Fibroblast of the aortic adventitia (primary cell): ENCODE data around the gene SRP72. TPM values are rescaled to one million over a fixed set of nuclear protein-coding genes. Genes with fewer than 3 reads are reported as not detected.
"Not testable (repeated sequence)": the region's sequence is repeated elsewhere in the genome, so short reads cannot be mapped to it uniquely, and the experiment has no call there.

Experiments used
- DNase-seq: peaks from one replicate; pipeline ENCODE4 v3.0.0-alpha.2; 2010; ENCODE audit warnings: low read depth
- H3K4me3 ChIP-seq: 2 replicates; pipeline ENCODE4 v1.5.1; 2011; ENCODE audit warnings: low read depth, mild to moderate bottlenecking, control low read depth, low read length, moderate library complexity
- CTCF ChIP-seq: IDR thresholded peaks from 2 replicates; pipeline ENCODE4 v1.5.1; 2011; ENCODE audit warnings: mild to moderate bottlenecking, low read length, control low read depth, inconsistent platforms; ENCODE audit not compliant: insufficient read depth
- total RNA-seq: library from RNA; depleted of rRNA; stranded (reverse); fragments of >200 nt; gene quantifications from 2 replicates; pipeline ENCODE4 v1.2.3, GENCODE V29; 2012; ENCODE audit warnings: low replicate concordance

The SRP72 gene
- total RNA-seq, 1 donor = 119 TPM

DNA sequence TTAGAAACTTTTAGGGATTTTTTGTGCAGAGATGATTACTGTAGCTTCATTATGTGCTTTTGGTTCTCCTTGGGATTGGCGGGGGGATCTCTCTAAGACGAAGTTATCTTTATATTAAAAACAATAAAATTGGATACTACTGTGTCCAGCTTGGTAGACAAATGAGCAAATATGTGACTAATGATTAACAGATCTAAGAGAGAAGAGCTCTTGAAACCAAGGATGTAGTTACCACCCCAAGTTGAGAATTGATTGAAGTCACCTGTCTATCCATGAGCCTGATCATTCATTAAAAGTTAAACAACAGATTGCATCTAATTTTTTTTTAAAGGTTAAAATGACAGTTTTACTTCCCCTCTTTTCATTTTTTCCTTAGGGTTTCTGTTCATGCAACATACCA lies 22.7 kb upstream of the SRP72 start:
- no peak for TF ChIP-seq CTCF
- H3K4me3 ChIP-seq = no peak overlapping the region
- DNase-seq = no peak

DNA sequence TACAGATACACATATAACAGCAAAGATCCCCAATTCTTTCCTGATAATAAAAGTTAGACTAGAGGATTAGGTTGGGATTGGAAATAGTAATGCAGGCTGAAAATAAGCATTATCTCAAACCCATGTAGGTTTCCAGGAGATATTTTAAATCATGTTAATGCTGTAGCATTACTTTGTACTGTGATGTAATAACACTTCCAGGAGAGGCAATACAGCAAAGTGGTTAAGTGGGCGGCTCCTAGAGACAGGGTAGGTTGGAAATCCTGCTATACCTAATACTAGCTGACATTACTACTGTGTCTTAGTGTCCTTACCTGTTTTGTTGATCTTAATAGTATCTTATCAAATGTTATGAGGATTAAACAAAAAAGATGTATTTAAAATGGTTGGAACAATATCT lies 21.7 kb upstream of the SRP72 start:
- H3K4me3 ChIP-seq = no peak overlapping the region
- no peak for DNase-seq
- TF ChIP-seq CTCF = no peak

DNA sequence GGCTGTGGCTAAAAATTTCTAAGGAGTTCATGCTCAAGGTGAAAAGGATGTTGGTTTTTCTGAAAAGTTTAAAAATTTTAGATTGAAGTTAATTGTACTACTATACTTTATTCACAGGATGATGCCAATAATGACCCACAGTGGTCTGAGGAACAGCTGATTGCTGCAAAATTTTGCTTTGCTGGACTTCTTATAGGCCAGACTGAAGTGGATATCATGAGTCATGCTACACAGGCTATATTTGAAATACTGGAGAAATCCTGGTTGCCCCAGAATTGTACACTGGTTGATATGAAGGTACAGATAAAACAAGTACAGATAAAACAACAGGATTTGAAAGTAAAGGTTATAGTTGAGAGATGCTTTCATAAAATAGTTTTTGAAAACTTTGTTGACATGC lies 19.1 kb upstream of the SRP72 start:
- DNase-seq = peak; percentile 18
- no peak for TF ChIP-seq CTCF
- no peak overlapping the region for H3K4me3 ChIP-seq

DNA sequence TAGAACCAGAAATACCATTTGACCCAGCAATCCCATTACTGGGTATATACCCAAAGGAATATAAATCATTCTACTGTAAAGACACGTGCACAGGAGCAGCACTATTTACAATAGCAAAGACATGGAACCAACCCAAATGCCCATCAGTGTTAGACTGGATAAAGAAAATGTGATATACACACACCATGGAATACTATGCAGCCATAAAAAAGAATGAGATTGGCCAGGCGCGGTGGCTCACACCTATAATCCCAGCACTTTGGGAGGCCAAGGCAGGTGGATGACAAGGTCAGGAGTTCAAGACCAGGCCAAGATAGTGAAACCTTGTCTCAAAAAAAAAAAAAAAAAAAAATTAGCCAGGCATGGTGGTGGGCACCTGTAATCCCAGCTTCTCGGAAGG lies 17.9 kb upstream of the SRP72 start:
- H3K4me3 ChIP-seq, DNase-seq: not testable (repeated sequence)

GRCh38 chr4:56450342-56450741 lies 17.1 kb upstream of the SRP72 start:
- TF ChIP-seq CTCF = no peak
- H3K4me3 ChIP-seq = no peak overlapping the region
- DNase-seq = no peak

GRCh38 chr4:56460085-56460484 lies 7.3 kb upstream of the SRP72 start:
- DNase-seq = no peak
- TF ChIP-seq CTCF = no peak
- H3K4me3 ChIP-seq = no peak overlapping the region

GRCh38 chr4:56462157-56462556 lies 5.3 kb upstream of the SRP72 start:
- no peak for TF ChIP-seq CTCF
- no peak overlapping the region for H3K4me3 ChIP-seq
- no peak for DNase-seq
